NCI-H2107 (cell line): ENCODE results near the gene PODNL1.
A peak's percentile ranks its signal among the peaks of the same experiment; 100 is the strongest.

Experiments
- DNase-seq: peaks from one replicate; lab custom pipeline; 2025; lab: John Stamatoyannopoulos, UW

PODNL1 gene

DNA sequence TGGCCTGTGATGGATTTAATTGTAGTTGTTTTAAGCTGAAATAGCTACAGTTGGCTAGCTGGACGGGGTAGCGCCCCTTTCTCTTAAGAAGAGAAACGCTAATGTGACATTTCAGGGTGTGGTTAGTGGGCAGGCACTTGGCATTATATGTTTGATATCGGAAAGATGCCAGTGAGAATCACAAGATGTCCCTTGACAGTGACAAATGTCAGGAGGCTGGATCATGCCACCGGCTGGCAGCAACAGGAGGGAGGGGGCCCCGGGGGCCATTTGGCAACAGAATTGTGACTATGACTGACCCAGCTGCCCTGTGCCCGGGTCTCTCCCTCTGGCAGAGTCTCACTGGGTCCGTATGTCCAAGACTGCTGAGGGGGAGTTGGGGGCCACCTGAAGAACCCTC lies 18.8 kb upstream of the PODNL1 start:
- DNase-seq: no peak

DNA sequence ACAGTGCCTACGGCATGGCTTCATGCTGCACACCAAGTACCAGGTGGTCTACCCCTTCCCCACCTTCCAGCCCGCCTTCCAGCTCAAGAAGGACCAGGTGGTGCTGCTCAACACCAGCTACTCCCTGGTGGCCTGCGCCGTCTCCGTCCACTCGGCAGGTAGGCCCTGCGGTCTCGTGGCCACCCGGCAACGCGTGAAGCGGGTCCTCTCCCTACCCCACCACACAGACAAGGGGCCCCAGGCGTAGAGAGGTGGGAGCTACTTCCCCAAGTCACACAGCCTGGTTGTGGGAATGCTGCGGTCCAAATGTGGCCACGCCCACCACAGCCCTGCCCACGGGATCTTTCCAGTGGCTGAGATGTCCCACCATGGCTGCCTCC lies 18.1 kb upstream of the PODNL1 start:
- DNase-seq: no peak

DNA sequence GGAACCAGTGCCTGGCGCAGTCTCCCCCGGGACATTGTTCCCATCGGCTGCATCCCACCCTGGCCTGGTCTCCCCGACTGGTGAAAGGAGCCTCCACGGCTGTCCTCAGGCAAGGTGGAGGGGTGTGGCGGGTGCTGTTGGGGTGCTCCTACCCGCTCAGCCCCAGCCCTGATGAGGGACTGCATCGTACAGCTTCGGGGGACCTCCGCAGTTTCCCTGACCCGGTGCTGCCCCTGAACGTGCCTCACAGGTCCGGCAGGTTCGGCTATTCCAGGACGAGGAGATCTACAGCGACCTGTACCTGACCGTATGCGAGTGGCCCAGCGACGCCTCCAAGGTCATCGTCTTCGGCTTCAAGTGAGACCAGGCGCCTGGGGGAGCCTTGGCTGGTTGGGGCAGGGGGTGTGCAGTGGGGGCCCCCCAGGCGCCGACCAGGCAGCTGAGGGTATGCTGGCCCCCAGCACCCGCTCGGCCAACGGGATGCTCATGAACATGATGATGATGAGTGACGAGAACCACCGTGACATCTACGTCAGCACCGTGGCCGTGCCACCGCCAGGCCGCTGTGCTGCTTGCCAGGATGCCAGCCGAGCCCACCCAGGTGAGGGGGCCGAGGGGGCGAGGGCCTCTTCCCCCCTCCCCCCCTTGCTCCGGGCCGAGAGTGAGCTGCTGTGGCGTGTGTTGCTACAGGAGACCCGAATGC lies 17.6 kb upstream of the PODNL1 start:
- DNase-seq: no peak

DNA sequence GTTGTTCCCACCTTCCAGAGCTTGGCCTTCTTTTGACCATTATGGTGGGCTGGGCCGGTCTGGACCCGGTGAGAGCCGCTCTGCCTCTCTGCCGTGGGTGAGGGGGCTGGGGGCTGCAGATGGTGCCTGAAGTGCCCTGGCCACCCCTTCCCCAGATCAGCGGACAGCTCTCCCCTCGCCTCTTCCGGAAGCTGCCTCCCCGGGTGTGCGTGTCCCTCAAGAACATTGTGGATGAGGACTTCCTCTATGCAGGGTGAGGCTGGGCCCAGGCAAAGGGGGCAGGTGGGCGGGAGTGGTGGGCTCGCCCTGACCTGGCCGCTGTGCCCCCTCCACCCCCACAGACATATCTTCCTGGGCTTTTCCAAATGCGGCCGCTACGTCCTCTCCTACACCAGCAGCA lies 16.0 kb upstream of the PODNL1 start:
- DNase-seq: no peak

DNA sequence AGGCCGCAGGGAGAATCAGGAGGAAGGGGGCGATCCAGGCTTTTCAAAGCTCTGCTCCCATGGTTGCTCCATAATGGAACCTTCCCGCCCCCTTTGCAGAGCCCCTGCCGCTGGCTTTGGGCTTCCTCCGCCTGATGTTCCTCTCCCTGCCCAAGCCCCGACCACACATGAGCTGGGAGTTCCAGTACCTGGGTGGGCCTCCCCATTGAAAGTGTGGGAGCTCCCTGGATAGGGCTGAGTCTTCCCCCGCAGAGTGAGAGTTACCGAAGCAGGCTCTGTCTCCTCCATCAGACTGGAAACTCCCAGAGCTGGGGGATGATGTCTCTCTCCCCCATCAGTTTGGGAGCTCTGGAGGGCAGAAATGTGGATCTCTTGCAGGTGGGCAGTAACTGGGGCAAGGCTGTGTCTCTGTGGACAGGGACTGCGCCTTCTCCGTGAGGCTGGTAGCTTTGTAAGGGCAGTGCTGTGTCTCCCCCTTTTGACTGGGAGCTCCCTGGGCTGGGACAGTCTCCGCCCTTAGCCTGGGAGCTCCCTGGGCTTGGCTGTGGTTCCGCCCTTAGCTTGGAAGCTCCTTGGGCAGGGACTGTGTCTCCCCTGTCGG lies 14.8 kb upstream of the PODNL1 start:
- DNase-seq: no peak

DNA sequence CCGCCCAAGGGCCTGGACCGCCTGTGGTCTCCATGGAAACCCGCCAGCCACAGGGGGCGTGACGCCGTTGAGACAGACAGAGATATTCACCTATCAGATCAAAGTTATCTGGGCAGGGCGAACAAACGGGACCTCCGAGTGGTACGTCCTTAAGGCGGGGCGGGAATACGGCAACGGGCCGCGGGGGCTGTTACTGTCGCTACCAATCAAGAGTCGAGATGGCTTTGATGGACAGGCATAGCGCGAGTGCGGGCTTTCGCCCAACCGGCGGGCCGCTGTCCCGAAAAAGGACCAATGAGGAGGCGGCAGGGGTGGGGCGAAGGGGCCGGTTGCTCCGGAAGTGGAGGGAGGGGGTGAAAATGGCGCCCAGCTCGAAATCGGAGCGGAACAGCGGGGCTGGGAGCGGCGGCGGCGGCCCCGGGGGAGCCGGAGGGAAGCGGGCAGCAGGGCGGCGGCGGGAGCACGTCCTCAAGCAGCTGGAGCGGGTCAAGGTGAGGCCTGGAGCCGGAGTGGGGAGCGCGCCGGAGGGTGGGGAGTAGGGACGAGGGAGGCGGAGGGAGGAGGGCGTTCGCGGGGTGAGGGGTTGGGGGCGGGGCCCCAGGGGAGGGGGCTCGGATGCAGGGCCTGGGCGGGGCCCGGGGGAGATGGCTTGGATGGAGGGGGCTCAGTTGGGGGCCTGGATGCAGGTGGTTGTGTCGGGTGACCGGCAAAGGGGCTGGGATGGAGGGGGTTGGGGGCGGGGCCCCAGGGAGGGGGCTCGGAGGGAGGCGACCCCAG lies 14.1 kb upstream of the PODNL1 start, which contains the start of gene DCAF15:
TSS of gene DCAF15 (plus strand) at position 356 of the 777 bp plus-strand sequence. CDS start at position 360, 4 bp downstream.
- peak; percentile 98 for DNase-seq

DNA sequence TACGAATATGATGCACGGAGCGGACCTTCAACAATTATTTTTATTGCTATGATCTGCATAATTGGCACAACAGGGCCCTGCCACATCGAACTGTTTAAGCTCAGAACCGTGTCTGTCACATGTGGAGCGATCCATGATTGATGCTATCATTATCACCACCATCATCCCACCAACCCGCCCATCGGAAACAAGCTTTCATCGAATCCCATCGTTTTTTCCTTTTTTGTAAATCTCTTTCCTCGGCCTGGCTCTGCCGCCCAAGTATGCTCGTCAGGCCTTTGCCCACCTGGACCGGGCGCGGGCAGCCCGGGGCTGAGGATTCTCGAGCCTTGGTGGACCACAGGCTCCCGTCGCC lies 13.6 kb upstream of the PODNL1 start:
- DNase-seq: no peak

DNA sequence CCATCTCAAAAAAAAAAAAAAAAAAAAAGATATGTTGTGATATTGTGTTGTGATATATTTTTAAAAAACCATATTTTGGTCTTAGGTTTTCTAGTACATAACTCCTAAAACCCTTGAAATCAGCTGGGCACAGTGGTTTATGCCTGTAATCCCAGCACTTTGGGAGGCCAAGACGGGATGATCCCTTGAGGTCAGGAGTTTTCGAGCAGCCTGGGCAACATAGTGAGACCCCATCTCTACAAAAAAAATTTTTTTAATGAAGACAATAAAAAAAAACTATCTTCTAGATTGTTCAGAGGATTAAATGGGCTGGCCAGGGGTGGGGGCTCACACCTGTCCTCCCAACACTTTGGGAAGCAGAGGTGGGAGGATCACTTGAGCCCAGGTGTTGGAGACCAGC lies 12.8 kb upstream of the PODNL1 start:
- no peak for DNase-seq

DNA sequence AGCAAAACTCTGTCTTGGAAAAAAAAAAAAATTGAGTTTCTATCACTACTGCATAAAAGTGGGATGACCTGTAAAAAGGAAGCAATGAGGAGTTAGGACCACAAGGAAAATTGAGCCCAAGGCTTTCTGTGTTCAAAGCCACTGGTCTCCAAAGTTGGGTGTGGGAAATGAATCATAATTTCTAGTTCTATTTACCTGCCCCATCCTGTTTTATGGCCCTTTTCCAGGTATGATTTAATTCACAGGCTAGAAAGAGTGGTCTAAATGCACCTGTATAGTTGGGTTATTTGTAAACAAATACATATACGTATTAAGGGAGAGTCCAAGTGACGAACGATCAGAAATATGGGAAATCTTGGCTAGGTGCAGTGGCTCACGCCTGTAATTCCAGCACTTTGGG lies 8.2 kb upstream of the PODNL1 start:
- no peak for DNase-seq

DNA sequence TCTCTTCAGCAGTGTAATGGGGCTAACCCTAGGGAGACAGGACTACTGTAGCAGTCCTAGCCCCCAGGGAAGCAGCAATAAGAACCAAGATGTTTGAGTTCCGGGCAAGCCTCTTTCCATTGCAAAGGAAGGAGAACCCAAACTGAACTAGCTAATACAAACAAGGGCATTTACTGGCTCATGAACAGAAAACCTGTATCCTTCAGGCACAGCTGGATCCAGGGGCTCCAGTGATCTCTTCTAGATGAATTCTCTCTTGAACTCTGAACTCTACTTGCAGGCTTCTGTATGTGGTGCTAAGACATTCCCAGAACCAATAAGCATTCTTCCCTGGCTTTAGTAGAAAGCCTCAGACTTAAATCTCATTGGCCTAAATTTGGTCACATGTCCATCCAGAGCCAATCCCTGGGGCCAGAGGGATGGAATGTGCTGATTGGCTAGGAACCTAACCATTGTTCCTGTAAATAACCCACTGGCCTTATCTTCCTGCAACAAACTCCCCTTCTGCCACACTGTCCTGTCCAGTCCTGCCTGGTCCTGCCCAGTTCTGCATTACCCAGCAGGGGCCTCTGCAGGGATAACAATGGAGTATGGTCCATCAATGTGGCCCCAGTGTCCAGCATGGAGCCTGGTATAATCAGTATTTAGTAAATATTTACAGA lies 3.9 kb upstream of the PODNL1 start:
- no peak for DNase-seq

DNA sequence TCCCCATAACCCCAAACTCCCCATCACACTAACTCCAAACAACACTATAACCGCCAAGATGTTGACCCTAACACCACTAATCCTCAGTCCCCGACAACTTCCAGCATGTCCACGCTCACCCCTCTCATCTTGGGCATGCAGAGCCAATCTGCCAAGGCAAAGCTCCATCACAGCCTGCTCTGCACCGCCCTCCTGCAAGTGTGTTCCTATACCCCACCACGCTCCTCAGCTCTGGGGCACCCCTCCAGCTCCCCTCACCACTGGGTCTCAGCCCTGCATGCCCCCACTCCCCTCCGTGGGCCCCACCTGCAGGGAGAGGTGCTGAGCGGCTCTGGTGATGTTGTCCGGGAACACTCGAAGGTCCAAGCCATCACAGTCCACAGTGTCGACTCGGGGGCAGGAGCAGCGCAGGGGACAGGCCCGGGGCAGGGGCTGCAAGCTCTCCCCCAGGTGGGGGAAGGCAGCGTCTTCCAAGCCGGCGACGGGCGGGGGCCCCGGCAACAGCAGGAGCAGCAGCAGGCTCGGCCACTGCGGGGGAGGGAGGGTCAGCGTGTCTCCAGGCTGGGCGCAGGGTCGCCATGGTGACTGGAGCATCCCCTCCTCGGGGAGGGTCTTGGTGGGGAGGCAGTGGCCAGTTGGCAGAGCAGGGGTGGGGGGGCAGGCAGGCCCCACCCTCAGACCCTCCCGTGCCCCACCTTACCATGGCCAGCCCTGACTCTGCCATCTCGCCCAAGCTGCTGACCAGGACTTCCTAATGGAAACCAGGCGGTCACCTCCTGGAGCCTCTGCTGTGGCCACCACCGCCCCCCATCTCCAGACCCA lies 527 bp downstream of the PODNL1 start:
- no peak for DNase-seq

DNA sequence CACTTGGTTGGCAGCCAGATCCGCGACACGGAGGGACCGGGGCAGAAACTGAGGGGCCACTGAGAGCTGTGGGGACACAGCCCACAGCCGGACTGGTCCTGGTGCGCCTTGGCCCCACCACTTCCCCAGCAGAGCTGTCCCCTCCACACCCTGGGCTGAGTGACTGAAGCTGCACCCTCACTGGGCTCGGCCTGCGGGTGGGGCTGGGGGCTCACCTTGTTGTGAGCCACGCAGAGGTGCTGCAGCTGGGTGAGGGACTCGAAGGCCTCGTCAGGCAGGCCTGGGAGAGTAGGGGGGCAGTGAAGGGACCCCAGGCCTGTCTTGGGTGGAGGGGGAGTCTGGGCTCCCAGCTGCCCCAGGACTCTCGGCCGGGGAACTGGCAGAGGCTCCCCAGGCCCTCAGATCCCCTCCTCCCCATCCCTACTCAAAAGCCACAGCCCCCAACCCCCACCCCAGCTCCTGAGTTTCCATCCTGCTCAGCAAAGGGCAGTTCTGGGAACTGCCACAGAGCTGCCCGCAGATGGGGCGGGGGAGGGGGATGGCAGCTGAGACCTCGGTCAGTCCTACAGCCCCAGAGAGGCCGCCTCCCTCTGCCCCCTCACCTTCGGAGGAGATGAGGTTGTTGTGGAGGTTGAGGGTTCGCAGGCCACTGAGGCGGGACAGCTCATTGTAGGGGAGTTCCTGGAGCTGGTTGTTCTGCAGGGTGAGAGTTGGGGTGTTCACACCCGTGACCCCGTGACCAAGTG lies 2.3 kb downstream of the PODNL1 start:
- no peak for DNase-seq

DNA sequence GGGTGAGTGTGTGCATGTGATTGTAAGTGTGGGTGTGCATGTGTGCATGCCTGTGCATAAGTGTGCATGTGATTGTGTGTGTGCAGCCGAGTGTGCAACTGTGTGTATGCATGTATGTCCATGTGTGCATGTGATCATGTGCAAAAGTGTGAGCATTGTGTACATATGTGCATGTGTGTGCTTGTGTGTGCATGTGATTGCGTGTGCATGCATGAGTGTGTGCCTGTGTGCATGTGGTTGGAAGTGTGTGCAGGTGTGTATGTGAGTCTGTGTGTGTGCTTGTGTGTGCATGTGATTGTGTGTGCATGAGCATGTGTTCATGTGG lies 3.5 kb downstream of the PODNL1 start:
- DNase-seq: no peak

DNA sequence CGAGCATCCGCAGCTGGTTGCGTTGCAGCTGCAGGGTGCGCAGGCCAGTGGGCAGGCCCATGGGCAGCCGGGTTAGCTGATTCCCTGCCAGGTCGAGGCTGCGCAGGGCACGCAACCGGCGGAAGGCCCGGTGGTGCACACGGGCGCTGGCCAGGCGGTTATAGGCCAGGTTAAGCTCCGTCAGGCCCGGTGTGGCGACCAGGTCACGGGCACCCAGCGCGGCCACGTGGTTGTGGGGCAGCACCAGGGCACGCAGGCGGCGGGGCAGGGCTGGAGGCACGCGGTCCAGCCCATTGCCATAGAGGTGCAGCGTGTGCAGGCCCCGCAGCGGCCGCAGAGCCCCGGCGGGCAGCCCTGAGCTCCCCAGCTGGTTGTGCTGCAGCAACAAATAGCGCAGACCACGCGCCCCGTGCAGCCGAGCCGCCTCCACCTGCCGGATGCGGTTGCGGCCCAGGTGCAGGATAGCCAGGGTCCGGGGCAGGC lies 5.3 kb downstream of the PODNL1 start:
- no peak for DNase-seq

DNA sequence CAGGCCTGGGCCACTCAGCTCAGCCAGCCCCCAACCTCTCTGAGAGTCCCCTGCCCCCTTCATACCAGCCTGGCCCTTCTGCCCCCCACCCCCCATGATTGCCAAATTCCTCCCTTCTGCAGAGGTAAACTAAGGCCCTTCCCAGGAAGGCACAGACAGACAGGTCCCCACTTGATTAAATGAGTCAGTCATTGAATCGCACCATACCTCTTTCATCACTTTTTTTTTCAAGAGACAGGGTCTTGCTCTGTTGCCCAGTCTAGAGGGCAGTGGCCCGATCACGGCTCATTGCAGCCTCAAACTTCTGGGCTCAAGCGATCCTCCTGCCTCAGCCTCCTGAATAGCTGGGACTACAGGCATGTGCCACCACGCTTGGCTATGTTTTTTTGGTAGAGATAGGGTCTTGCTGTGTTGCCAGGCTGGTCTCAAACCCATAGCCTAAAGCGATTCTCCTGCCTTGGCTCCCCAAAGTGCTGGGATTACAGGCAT lies 6.0 kb downstream of the PODNL1 start:
- no peak for DNase-seq

DNA sequence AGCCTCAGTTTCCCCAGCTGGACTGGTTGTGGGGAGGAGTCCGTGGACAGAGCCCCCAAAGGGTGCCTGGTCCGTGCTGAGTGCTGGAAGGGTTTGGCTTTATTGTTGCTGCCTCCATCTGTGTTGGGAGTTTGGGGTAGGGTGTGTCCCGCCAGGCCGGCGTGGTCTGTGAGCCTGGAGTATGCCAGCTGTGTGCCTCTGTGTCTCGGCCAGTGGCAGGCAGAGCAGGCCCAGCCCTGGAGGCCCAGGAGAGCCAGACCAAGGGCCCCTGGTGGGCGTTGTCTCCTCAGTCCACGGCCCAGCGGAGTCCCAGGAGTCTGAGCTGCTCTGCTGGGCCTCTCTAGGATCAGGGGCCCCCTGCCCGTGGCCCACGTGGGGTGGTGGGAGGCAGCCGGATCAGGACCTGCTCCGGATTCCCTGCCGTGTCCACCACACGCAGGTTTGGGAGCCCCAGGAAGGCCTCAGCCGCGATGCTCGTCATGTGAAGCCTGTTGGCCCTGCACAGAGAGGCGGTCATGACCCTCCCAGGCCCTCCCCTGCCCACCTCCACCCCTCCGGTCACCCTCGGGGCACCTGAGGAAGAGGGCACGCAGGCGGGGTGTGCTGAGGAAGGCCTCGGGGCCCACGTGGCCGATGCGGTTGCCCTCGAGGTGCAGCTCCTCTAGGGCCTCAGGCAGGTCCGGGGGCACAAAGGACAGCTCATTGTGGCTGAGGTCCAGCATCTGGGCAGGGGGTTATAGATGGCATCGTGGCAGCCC lies 6.6 kb downstream of the PODNL1 start:
- no peak for DNase-seq

DNA sequence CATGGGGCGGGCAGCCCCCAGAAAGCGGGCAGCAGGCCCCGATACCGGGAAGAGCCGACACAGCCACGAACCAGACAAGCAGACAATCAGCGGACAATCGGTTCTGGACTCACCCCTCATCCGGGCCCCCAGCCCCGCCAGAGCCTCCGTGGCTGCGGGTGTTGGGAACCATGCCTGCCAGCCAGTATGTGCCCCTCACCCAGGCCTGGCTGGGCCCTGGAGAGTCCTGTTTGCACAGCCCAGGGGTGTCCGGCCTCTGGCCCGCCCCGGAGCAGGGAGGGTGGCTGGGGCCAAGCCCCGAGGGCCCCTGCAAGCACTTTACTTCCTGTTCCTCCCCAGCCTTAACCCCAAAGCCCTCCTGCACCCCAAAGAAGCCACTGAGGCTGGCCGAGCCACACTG lies 7.8 kb downstream of the PODNL1 start:
- no peak for DNase-seq

DNA sequence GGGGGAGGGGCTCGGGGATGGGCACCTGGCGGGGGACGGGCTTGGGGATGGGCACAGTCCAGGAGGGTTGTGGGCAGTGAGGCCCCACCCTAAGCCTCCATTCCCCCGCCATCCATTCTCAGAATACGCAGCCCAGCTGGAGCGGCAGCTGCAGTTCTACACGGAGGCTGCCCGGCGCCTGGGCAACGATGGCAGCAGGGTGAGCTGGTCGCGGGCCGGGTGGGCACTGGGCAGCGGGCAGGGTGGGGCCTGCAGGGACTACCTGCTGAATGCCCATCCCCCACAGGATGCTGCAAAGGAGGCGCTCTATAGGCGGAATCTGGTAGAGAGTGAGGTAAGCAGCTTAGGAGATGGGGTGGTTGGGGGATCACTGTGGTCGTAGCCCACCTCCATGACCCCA lies 8.3 kb downstream of the PODNL1 start:
- DNase-seq: no peak

DNA sequence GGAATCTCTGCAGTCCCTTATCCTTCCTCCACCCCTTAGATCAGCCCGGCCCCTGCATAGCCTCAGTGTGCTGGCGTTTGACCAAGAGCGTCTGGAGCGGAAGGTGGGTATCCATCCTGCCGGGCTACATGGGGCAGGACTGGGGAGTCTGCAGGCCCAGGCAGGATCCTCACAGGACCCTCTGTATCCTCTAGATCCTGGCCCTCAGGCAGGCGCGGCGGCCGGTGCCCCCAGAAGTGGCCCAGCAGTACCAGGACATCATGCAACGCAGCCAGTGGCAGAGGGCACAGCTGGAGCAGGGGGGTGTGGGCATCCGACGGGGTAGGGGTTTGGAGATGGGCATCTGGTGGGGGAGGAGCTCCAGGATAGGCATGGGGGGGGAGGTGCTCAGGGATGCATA lies 8.9 kb downstream of the PODNL1 start:
- DNase-seq: no peak

DNA sequence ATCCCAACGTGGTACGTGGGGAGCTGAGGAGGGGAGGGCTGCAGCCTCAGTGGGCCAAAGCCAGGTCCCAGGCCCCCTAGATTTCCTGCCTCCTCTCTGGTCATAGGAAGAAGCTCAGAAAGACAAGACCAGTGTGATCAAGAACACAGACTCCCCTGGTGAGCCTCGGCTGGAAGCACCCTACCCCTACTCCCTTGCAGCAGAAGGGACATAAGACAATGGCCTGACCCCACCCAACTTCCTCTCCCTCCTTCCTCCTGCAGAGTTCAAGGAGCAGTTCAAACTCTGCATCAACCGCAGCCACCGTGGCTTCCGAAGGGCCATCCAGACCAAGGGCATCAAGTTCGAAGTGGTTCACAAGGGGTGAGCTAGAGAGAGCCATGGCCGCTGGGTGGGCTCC lies 11.5 kb downstream of the PODNL1 start:
- no peak for DNase-seq
